GM12891 (cell line): ENCODE measurements around the gene TPD52L1.

Source experiments
- POLR2A ChIP-seq: IDR thresholded peaks from 2 replicates; pipeline ENCODE4 v1.6.1; 2011; ENCODE audit warnings: low read depth, low read length, control low read depth
- POLR2AphosphoS5 ChIP-seq: IDR thresholded peaks from 2 replicates; pipeline ENCODE4 v1.6.1; 2011; ENCODE audit warnings: low read depth, low read length, control low read depth
- TAF1 ChIP-seq: IDR thresholded peaks from 2 replicates; pipeline ENCODE4 v1.6.1; 2011; ENCODE audit warnings: low read depth, low read length, control low read depth

DNA sequence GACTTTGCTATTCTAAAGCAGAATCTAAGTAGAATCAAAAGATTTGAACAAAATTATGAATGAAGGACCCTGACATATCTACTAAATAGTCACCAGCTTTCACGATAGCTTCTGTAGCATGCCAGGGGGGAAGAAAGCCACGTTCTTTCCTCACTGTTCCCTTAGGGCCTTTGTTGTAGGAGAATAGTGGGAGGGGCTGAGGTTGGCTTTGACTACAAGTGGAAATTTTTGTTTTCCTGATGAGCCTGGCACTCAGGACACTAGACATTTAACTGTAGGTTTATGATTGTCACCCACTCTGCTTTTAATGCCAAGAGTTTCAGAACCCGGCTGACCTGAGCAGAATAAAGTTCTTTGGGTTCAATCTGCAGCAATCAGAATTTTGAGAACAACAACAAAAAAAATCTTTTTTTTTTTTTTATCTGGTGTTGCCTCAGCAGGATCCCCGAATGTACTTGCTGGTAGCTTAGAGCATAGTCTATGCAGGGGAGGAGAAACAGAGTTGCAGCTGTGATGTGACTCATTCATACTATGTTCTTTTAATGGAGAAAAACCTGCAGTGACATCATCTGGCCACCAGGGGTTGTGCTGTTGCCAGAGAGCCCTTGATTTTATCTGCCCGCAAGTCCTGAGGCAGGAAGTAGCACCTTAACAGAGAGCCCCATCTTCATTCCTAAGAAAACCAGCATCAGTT lies 38.5 kb downstream of the TPD52L1 start:
- TF ChIP-seq POLR2A (no peak), POLR2AphosphoS5 (no peak), TAF1 (no peak)
